B cell (primary cell): ENCODE results near the gene CAMTA1. TPM values are rescaled to one million over a fixed set of nuclear protein-coding genes. Genes with fewer than 3 reads are reported as not detected.

ENCODE experiments used
- ATAC-seq: fragments of 200-7000 bp; cut with Tn5 transposase; one replicate; pipeline ENCODE4 v1.10.0; 2021; ENCODE audit warnings: low read depth, mild to moderate bottlenecking, moderate number of reproducible peaks, moderate library complexity
- CTCF ChIA-PET: fragments of 350-600 bp; sonication (Branson Sonifier 250); formaldehyde crosslinking; loops from one replicate; lab custom pipeline; 2021; ENCODE audit warnings: antibody characterized with exemption, inconsistent platforms; lab: Charles Lee
- POLR2A ChIA-PET: fragments of 350-600 bp; sonication (Branson Sonifier 250); formaldehyde crosslinking; loops from one replicate; lab custom pipeline; 2021; ENCODE audit warnings: antibody characterized with exemption; lab: Charles Lee
- DNase-seq: peaks from one replicate; pipeline ENCODE4 v3.0.0; 2013
- H2AFZ ChIP-seq: 2 replicates; pipeline ENCODE4 v1.6.1; 2012; ENCODE audit warnings: mild to moderate bottlenecking, low read depth, low read length; ENCODE audit not compliant: insufficient read depth, poor library complexity, severe bottlenecking
- H3K27ac ChIP-seq, 2 donors: 1 replicate in 1 of 2; 2 replicates in 1 of 2; pipeline ENCODE4 v1.5.1; 2012 to 2013; ENCODE audit warnings: low read length in 2 of 2, mild to moderate bottlenecking in 2 of 2, moderate library complexity in 1 of 2
- H3K27me3 ChIP-seq, 4 experiments: fragments of 200-600 bp in 1 of 4; sonication (generic) in 1 of 4; replicated peaks in 1 of 4; 1 replicate in 2 of 4; 2 replicates in 2 of 4; pipeline versions ENCODE4 v1.6.1 to v1.7.0; 2013 to 2016; ENCODE audit warnings: low read length in 3 of 4, mild to moderate bottlenecking in 2 of 4, mixed read lengths in 1 of 4, moderate library complexity in 1 of 4; ENCODE audit not compliant: insufficient read depth in 4 of 4, control insufficient read depth in 3 of 4; ENCODE audit errors: control extremely low read depth in 1 of 4
- H3K36me3 ChIP-seq, 2 experiments: replicated peaks in 1 of 2; 1 replicate in 1 of 2; 2 replicates in 1 of 2; pipeline versions ENCODE4 v1.6.1 to v1.7.1; 2013; ENCODE audit warnings: low read length in 1 of 2; ENCODE audit not compliant: insufficient read depth in 2 of 2, control insufficient read depth in 1 of 2; ENCODE audit errors: control extremely low read depth in 1 of 2, extremely low read depth in 1 of 2
- H3K4me1 ChIP-seq, 2 donors: fragments of 200-600 bp in 1 of 2; sonication (generic) in 1 of 2; 1 replicate in 1 of 2; 2 replicates in 1 of 2; pipeline versions ENCODE4 v1.5.1 to v1.6.1; 2013 to 2017; ENCODE audit warnings: low read length in 2 of 2; ENCODE audit not compliant: control insufficient read depth in 2 of 2, insufficient read depth in 2 of 2
- H3K4me2 ChIP-seq: replicated peaks from 2 replicates; pipeline ENCODE3; 2012; ENCODE audit warnings: mild to moderate bottlenecking, low read depth, low read length; ENCODE audit not compliant: poor library complexity, severe bottlenecking
- H3K4me3 ChIP-seq, 5 experiments: fragments of 200-600 bp in 1 of 5; sonication (generic) in 1 of 5; 1 replicate in 3 of 5; 2 replicates in 2 of 5; pipeline versions ENCODE4 v1.5.1 to v1.7.0; 2011 to 2016; ENCODE audit warnings: low read length in 4 of 5, mild to moderate bottlenecking in 4 of 5, low read depth in 2 of 5, control low read depth in 1 of 5, moderate library complexity in 1 of 5; ENCODE audit not compliant: insufficient read depth in 1 of 5; ENCODE audit errors: control extremely low read depth in 1 of 5, extremely low read depth in 1 of 5
- H3K79me2 ChIP-seq: fragments of 200-600 bp; sonication (generic); one replicate; pipeline ENCODE4 v1.6.0; 2016; ENCODE audit warnings: low read length; ENCODE audit not compliant: control insufficient read depth, insufficient read depth
- H3K9ac ChIP-seq: fragments of 200-600 bp; sonication (generic); 2 replicates; pipeline ENCODE4 v1.6.1; 2017; ENCODE audit warnings: mild to moderate bottlenecking, low read length, moderate library complexity
- H3K9me3 ChIP-seq, 3 donors: one replicate each; pipeline versions ENCODE4 v1.6.1 to v1.7.1; 2013; ENCODE audit warnings: low read length in 2 of 3; ENCODE audit not compliant: control insufficient read depth in 2 of 3, insufficient read depth in 1 of 3; ENCODE audit errors: control extremely low read depth in 1 of 3
- H4K20me1 ChIP-seq: 2 replicates; pipeline ENCODE4 v1.6.0; 2012; ENCODE audit warnings: mild to moderate bottlenecking, low read length; ENCODE audit not compliant: insufficient read depth, control insufficient read depth, poor library complexity, severe bottlenecking
- H3K27ac Mint-ChIP-seq: one replicate; pipeline ENCODE4 v1.8.0; 2021; ENCODE audit warnings: mixed read lengths
- H3K27me3 Mint-ChIP-seq: one replicate; pipeline ENCODE4 v1.8.0; 2021; ENCODE audit warnings: mixed read lengths
- H3K4me1 Mint-ChIP-seq: one replicate; pipeline ENCODE4 v1.8.0; 2021; ENCODE audit warnings: mixed read lengths
- H3K4me3 Mint-ChIP-seq: one replicate; pipeline ENCODE4 v1.8.0; 2021; ENCODE audit warnings: mixed read lengths
- H3K9me3 Mint-ChIP-seq: one replicate; pipeline ENCODE4 v1.8.0; 2022; ENCODE audit warnings: mixed read lengths; ENCODE audit not compliant: insufficient read depth
- EZH2 ChIP-seq: IDR thresholded peaks from 2 replicates; pipeline ENCODE4 v1.6.1; 2012; ENCODE audit warnings: borderline replicate concordance, low read depth, mild to moderate bottlenecking, moderate library complexity, low read length; ENCODE audit not compliant: insufficient read depth, poor library complexity, severe bottlenecking
- WGBS: methylation state at CpG from one replicate; pipeline ENCODE4 v1.1.5; 2013; ENCODE audit warnings: missing lambda C conversion rate; ENCODE audit not compliant: insufficient coverage; 5-methylcytosine and 5-hydroxymethylcytosine counted together
- intact Hi-C: fragments of 100-400 bp; cut with micrococcal nuclease; formaldehyde crosslinking; loops from one replicate; pipeline ENCODE4 v1.10.0; 2022
- polyA plus RNA-seq: library from polyadenylated mRNA; depleted of rRNA; stranded (reverse); fragments of >200 nt; gene quantifications from 2 replicates; pipeline ENCODE4 v1.2.3, GENCODE V29; 2012
- total RNA-seq, 2 donors: library from RNA; stranded (reverse); fragments of 120-200 nt in 1 of 2; gene quantifications; 1 replicate in 1 of 2; 2 replicates in 1 of 2; pipeline versions ENCODE4 v1.2.3 to v1.2.4, GENCODE V29; 2013 to 2022
- TF ChIP-seq, protein P1 (sequence below): fragments of 200-600 bp; IDR thresholded peaks from one replicate; pipeline ENCODE4 v1.8.0; 2022; ENCODE audit warnings: antibody characterized with exemption, mild to moderate bottlenecking

CAMTA1 gene
- total and polyA plus RNA-seq, 2 donors (not counting 1 experiment from before 2014, with no cell fraction given): 42.2 to 45.7 TPM

DNA sequence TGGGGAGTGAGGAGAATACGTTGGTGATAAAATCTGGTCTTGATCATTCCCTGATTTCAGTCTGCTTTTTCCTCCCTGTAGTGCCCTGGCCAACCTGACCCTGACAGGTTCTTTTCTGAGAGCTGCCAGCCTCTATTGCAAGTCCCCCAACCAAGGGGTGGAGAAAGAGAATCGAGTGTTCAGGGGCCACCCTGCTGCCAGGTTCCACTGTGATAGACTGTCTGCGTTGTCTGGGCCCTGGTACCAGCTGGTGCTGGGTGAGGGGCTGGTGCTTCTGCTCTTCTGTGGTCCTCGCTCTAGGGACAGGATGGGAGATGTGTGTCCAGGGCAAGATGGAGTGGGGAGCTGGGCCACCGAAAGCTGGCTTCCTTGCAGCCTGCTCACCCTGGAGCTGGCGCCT is 214.6 kb downstream of the CAMTA1 start:
- WGBS: 80% methylated on average over 6 of the region's 6 CpGs
- Histone ChIP-seq H3K79me2 (no peaks in the 10 kb centered on the region), H3K27ac (no peak overlapping the region), H3K36me3 (no peaks in the 10 kb centered on the region), H3K9ac (no peak overlapping the region), H3K27me3 (no peaks in the 10 kb centered on the region), H3K4me3 (no peak overlapping the region), H3K9me3 (no peaks in the 10 kb centered on the region), H3K4me2 (no peak overlapping the region), H3K4me1 (no peaks in the 10 kb centered on the region), H2AFZ (no peak overlapping the region), H4K20me1 (no peaks in the 10 kb centered on the region)
- no peaks in the 10 kb centered on the region for H3K4me1 Mint-ChIP-seq
- no peaks in the 10 kb centered on the region for H3K9me3 Mint-ChIP-seq
- intact Hi-C loops: no loop called here
- CTCF ChIA-PET: no interaction called here
- H3K4me3 Mint-ChIP-seq: no peak overlapping the region
- POLR2A ChIA-PET: no interaction called here
- TF ChIP-seq, protein P1, sequence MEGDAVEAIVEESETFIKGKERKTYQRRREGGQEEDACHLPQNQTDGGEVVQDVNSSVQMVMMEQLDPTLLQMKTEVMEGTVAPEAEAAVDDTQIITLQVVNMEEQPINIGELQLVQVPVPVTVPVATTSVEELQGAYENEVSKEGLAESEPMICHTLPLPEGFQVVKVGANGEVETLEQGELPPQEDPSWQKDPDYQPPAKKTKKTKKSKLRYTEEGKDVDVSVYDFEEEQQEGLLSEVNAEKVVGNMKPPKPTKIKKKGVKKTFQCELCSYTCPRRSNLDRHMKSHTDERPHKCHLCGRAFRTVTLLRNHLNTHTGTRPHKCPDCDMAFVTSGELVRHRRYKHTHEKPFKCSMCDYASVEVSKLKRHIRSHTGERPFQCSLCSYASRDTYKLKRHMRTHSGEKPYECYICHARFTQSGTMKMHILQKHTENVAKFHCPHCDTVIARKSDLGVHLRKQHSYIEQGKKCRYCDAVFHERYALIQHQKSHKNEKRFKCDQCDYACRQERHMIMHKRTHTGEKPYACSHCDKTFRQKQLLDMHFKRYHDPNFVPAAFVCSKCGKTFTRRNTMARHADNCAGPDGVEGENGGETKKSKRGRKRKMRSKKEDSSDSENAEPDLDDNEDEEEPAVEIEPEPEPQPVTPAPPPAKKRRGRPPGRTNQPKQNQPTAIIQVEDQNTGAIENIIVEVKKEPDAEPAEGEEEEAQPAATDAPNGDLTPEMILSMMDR: no peak
- no peak for TF ChIP-seq EZH2
- no peak overlapping the region for H3K27ac Mint-ChIP-seq
- H3K27me3 Mint-ChIP-seq: peaks cover 17% of the 10 kb centered on the region
- ATAC-seq: no peak
- DNase-seq: no peak

DNA sequence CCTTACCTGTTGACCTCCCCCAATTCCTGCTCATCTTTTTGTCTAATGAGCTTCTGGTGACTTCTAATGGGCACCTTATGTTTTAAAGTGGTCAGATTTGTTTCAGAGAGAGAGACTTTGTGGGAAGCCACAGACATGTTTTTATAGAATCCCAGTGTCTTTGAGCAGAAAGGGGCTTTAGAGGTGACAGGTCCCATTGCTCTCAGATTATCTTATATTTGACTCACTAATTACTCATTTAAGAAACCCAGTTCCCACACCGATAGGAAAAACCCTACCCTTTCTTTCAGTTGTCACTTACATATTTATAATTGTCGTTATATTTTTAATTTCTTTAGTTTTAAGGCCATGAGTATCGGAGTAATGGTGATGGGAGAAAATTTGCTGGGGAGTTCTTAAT is 215.5 kb downstream of the CAMTA1 start:
- WGBS: no CpG with 5 or more reads among the region's 3 CpGs
- no peaks in the 10 kb centered on the region for H3K79me2 ChIP-seq
- ChIA-PET CTCF (no interaction called here), POLR2A (no interaction called here)
- TF ChIP-seq, protein P1: no peak
- TF ChIP-seq EZH2: no peak
- H3K9ac ChIP-seq: no peak overlapping the region
- Mint-ChIP-seq H3K4me1 (no peaks in the 10 kb centered on the region), H3K27me3 (peaks cover 21% of the 10 kb centered on the region), H3K4me3 (no peak overlapping the region), H3K27ac (no peak overlapping the region), H3K9me3 (no peaks in the 10 kb centered on the region)
- no peaks in the 10 kb centered on the region for H3K27me3 ChIP-seq
- ATAC-seq: no peak
- H3K4me2 ChIP-seq: no peak overlapping the region
- no peaks in the 10 kb centered on the region for H4K20me1 ChIP-seq
- DNase-seq: no peak
- H2AFZ ChIP-seq: no peak overlapping the region
- H3K9me3 ChIP-seq: no peaks in the 10 kb centered on the region
- intact Hi-C loops: no loop called here
- H3K36me3 ChIP-seq: no peaks in the 10 kb centered on the region
- no peaks in the 10 kb centered on the region for H3K4me1 ChIP-seq
- H3K27ac ChIP-seq: no peak overlapping the region
- no peak overlapping the region for H3K4me3 ChIP-seq
